ENCODE measurements around the gene TRPM2.

TRPM2 gene

GRCh38 chr21:44399151-44399954 is 45.9 kb downstream of the TRPM2 start:
- no peak overlapping the region for H3K4me3 ChIP-seq (ENCODE audit: low read depth, low read length)
- DNase-seq (ENCODE audit: low read depth), result no peak
- no peak for TF ChIP-seq CTCF (IDR thresholded peaks at IDR 0.05; ENCODE audit: insufficient read depth, low read depth, low read length, missing control alignments)

DNA sequence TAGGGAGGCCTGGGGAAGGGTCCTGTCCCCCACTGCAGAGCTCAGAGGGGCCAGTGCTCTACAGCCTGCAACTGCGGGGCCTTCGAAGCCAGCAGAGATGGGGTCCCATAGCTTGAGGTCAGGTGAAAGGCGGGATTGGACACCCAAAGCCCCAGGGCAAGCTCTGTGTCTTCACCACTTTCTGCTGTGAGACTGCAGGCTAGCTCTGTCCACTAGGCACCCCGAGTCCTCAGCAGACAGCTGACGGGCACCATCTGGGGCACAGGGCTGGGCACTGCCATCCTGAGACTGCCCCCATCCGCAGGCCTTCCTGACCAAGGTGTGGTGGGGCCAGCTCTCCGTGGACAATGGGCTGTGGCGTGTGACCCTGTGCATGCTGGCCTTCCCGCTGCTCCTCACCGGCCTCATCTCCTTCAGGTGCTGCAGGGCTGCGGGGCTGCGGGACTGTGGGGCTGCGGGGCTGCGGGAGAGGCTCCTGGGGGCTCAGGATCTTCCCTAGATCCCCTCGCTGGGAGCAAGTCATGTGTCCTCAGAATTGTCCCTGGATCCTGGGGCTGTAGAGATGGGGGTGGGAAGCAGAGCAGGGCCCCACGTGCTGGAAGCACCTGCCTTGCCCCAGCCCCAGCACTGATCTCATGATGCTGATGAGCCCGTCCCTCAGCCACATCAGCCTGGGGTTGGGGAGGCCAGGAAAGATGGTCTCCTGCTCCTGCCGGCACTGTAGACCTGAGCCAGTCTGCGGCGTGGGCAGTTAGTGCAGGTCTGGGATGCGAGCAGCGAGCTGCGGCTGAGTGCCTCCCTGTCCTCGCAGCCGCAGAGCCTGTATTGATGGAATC is 46.8 kb downstream of the TRPM2 start:
- DNase-seq (ENCODE audit: low read depth), result no peak
- no peak overlapping the region for H3K4me3 ChIP-seq (ENCODE audit: low read depth, low read length)
- no peak for TF ChIP-seq CTCF (IDR thresholded peaks at IDR 0.05; ENCODE audit: insufficient read depth, low read depth, low read length, missing control alignments)

- no peak for DNase-seq (ENCODE audit: low read depth)
- TF ChIP-seq CTCF (IDR thresholded peaks at IDR 0.05; ENCODE audit: insufficient read depth, low read depth, low read length, missing control alignments), result no peak
- H3K4me3 ChIP-seq (ENCODE audit: low read depth, low read length), result no peak overlapping the region
Observed at GRCh38 chr21:44400791-44401385, 47.5 kb downstream of the TRPM2 start.

- no peak for TF ChIP-seq CTCF (IDR thresholded peaks at IDR 0.05; ENCODE audit: insufficient read depth, low read depth, low read length, missing control alignments)
- no peak for DNase-seq (ENCODE audit: low read depth)
- H3K4me3 ChIP-seq (ENCODE audit: low read depth, low read length), result no peak overlapping the region
Observed at GRCh38 chr21:44401386-44402160, 48.2 kb downstream of the TRPM2 start.

GRCh38 chr21:44402323-44403105 is 49.1 kb downstream of the TRPM2 start:
- no peak for DNase-seq (ENCODE audit: low read depth)
- TF ChIP-seq CTCF (IDR thresholded peaks at IDR 0.05; ENCODE audit: insufficient read depth, low read depth, low read length, missing control alignments), result no peak
- H3K4me3 ChIP-seq (ENCODE audit: low read depth, low read length), result no peak overlapping the region

Measured in GM12865 (cell line).